Endothelial cell of umbilical vein (primary cell): ENCODE results near the gene ABLIM1. TPM values are rescaled to one million over a fixed set of nuclear protein-coding genes. Genes with fewer than 3 reads are reported as not detected.

ENCODE experiments used
- BruUV-seq: library from RNA; stranded (reverse); fragments of 400-500 nt; replicated peaks from 2 replicates; lab custom pipeline; 2021; lab: Mats Ljungman, UMichigan
- CTCF ChIA-PET: fragments of 300-600, 350-600 bp; sonication (Branson Sonifier 250); formaldehyde crosslinking; loops from one replicate; lab custom pipeline; 2021; ENCODE audit warnings: antibody characterized with exemption, inconsistent platforms; lab: Charles Lee
- POLR2A ChIA-PET: fragments of 300-600, 350-600 bp; sonication (Branson Sonifier 250); formaldehyde crosslinking; loops from one replicate; lab custom pipeline; 2021; ENCODE audit warnings: antibody characterized with exemption, inconsistent platforms; lab: Charles Lee
- DNase-seq: peaks from one replicate; pipeline ENCODE4 v3.0.0-alpha.2; 2011; ENCODE audit warnings: low read depth, low spot score
- FAIRE-seq: peaks from 2 replicates; lab custom pipeline; 2011; peaks lifted over from hg19 to GRCh38; lab: Jason Lieb, UNC
- H2AFZ ChIP-seq: 2 replicates; pipeline ENCODE4 v1.6.0; 2012; ENCODE audit warnings: low read depth, low read length, control low read depth, inconsistent platforms
- H3K27ac ChIP-seq: 2 replicates; pipeline ENCODE4 v1.5.1; 2011; ENCODE audit warnings: low read depth, mild to moderate bottlenecking, control low read depth, low read length, moderate library complexity; ENCODE audit not compliant: insufficient read depth
- H3K27me3 ChIP-seq, 2 experiments: 2 replicates each; pipeline versions ENCODE4 v1.6.0 to v1.6.1; 2011; ENCODE audit warnings: low read length in 2 of 2, mixed read lengths in 1 of 2; ENCODE audit not compliant: control insufficient read depth in 2 of 2, insufficient read depth in 2 of 2
- H3K36me3 ChIP-seq, 2 experiments: 2 replicates in 1 of 2; 3 replicates in 1 of 2; pipeline ENCODE4 v1.5.1; 2011; ENCODE audit warnings: low read length in 2 of 2, mild to moderate bottlenecking in 1 of 2, moderate library complexity in 1 of 2; ENCODE audit not compliant: control insufficient read depth in 2 of 2, insufficient read depth in 2 of 2; ENCODE audit errors: extremely low read depth in 1 of 2
- H3K4me1 ChIP-seq: 3 replicates; pipeline ENCODE4 v1.5.1; 2011; ENCODE audit warnings: mild to moderate bottlenecking, low read length; ENCODE audit not compliant: control insufficient read depth, insufficient read depth; ENCODE audit errors: extremely low read depth
- H3K4me2 ChIP-seq: 2 replicates; pipeline ENCODE4 v1.6.1; 2011; ENCODE audit warnings: low read length, control low read depth, mixed read lengths; ENCODE audit not compliant: insufficient read depth
- H3K4me3 ChIP-seq, 3 experiments: fragments of 200-600 bp in 1 of 3; sonication (generic), shearing (Covaris generic) in 1 of 3; replicated peaks in 1 of 3; 2 replicates each; pipeline ENCODE4 v1.5.1; 2011 to 2016; ENCODE audit warnings: control low read depth in 3 of 3, low read length in 3 of 3, mild to moderate bottlenecking in 2 of 3, inconsistent platforms in 1 of 3, low read depth in 1 of 3, moderate library complexity in 1 of 3; ENCODE audit not compliant: insufficient read depth in 1 of 3
- H3K79me2 ChIP-seq: 2 replicates; pipeline ENCODE4 v1.6.0; 2012; ENCODE audit warnings: low read length, inconsistent platforms; ENCODE audit not compliant: control insufficient read depth, insufficient read depth
- H3K9ac ChIP-seq: replicated peaks from 2 replicates; pipeline ENCODE3; 2011; ENCODE audit warnings: low read length, control low read depth; ENCODE audit not compliant: insufficient read depth; ENCODE audit errors: extremely low read depth
- H3K9me1 ChIP-seq: replicated peaks from 3 replicates; pipeline ENCODE4 v1.6.0; 2011; ENCODE audit warnings: mild to moderate bottlenecking, low read length; ENCODE audit not compliant: control insufficient read depth, insufficient read depth; ENCODE audit errors: extremely low read depth
- H3K9me3 ChIP-seq: replicated peaks from 2 replicates; pipeline ENCODE4 v1.5.1; 2012; ENCODE audit warnings: low read length, inconsistent platforms; ENCODE audit not compliant: control insufficient read depth, insufficient read depth
- H4K20me1 ChIP-seq: replicated peaks from 2 replicates; pipeline ENCODE3; 2011; ENCODE audit warnings: mild to moderate bottlenecking, low read length; ENCODE audit not compliant: control insufficient read depth, insufficient read depth; ENCODE audit errors: extremely low read depth
- GATA2 ChIP-seq: IDR thresholded peaks from 2 replicates; pipeline ENCODE4 v1.7.0; 2011; ENCODE audit warnings: low read depth, mild to moderate bottlenecking, moderate library complexity, mixed read lengths, low read length; ENCODE audit not compliant: insufficient read length, insufficient read depth
- JUN ChIP-seq: IDR thresholded peaks from 2 replicates; pipeline ENCODE4 v1.6.1; 2011; ENCODE audit warnings: borderline replicate concordance, low read depth; ENCODE audit not compliant: insufficient read length, insufficient read depth
- dilution Hi-C: fragments of 300-500 bp; cut with MboI; formaldehyde crosslinking; loops from one replicate; pipeline ENCODE4 v1.15.0; 2019; ENCODE audit warnings: low sequenced_read_pairs; ENCODE audit not compliant: extremely low pct_ligation_motif_present
- intact Hi-C: fragments of 100-400 bp; cut with micrococcal nuclease; formaldehyde crosslinking; loops from one replicate; pipeline ENCODE4 v1.10.0; 2022
- polyA plus RNA-seq, 4 experiments: library from polyadenylated mRNA; depleted of rRNA in 3 of 4; stranded (reverse) in 3 of 4; unstranded in 1 of 4; fragments of >200 nt; gene quantifications; 2 replicates each; pipeline versions ENCODE4 v1.2.1 to v1.2.3, GENCODE V29; 2011 to 2012; ENCODE audit warnings: missing spikeins in 1 of 4
- total RNA-seq: library from RNA; stranded (reverse); gene quantifications from 2 replicates; pipeline ENCODE4 v1.2.3, GENCODE V29; 2021
- TF ChIP-seq, protein P1 (sequence below), 2 donors: IDR thresholded peaks; 1 replicate in 1 of 2; 2 replicates in 1 of 2; pipeline ENCODE4 v1.5.1; 2011; ENCODE audit warnings: low read length in 2 of 2, mild to moderate bottlenecking in 2 of 2, moderate library complexity in 2 of 2, control low read depth in 1 of 2, inconsistent platforms in 1 of 2, low read depth in 1 of 2; ENCODE audit not compliant: insufficient read depth in 1 of 2; ENCODE audit errors: extremely low read depth in 1 of 2
- TF ChIP-seq, protein P2 (sequence below): IDR thresholded peaks from 2 replicates; pipeline ENCODE4 v1.6.1; 2011; ENCODE audit not compliant: insufficient read depth, insufficient read length

Gene ABLIM1
- total and polyA plus RNA-seq, 2 donors (not counting 3 experiments of a cell fraction or from before 2014, with no cell fraction given): 128 to 235 TPM

DNA sequence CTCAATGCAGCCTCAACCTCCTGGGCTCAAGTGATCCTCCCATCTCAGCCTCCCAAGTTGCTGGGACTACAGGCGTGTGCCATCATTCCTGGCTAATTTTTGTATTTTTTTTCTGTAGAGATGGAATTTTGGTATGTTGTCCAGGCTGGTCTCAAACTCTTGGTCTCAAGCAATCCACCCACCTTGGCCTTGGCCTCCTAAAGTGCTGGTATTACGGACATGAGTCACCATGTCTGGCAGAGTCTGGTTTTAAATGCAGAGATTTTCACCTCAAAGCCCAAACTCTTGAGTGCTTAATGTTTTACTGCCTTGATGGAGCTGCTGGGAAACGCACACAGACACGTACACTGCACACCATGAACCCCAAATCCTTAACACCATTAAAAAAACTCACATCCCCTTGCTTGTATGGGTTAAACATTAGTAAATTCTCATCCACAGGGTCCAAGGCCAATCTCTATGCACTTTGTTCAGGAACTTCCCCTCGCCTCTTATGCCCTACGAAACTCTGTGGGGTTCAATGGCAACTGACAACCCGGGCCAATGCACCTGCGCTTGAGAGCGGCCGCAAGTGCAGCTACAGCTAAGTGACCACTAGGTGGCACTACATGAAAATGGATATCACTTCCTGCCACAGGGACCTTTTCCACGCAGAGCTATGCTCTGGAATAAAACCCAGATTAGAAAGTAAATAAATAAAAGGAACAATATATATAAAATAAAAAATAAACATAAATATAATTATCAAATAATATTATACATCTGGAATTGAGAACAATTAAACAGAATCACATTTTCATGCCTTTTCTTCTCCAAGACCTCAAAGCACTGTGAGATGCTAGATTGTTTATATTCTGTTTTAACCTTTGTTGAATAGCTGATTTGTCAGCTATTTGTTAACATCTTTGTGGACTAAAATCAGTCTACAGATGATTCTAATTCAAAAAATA lies 186.8 kb downstream of the ABLIM1 start:
- no peaks in the 10 kb centered on the region for H3K4me1 ChIP-seq
- ChIA-PET CTCF (interaction anchor here (0.6 to 7.0 kb wide), 78 partner anchors 9 to 659 kb away, joined by 3 to 208 read pairs (median 4); partner anchors contain the start of gene FHIP2A), POLR2A (no interaction called here)
- H3K9ac ChIP-seq: no peak overlapping the region
- no peaks in the 10 kb centered on the region for H3K9me3 ChIP-seq
- no peaks in the 10 kb centered on the region for H4K20me1 ChIP-seq
- no peak overlapping the region for H3K27ac ChIP-seq
- peak; percentile 78 for FAIRE-seq
- no peak overlapping the region for H3K4me2 ChIP-seq
- no peaks in the 10 kb centered on the region for H3K9me1 ChIP-seq
- H3K36me3 ChIP-seq: peaks cover 2 to 12% of the 10 kb centered on the region in 2 experiments
- H3K79me2 ChIP-seq: no peaks in the 10 kb centered on the region
- H3K4me3 ChIP-seq: no peak overlapping the region
- DNase-seq: peak; percentile 78
- dilution Hi-C loops (no loop called here), intact Hi-C loops (loop anchor here (1.0 kb wide), 5 partner anchors 55 to 315 kb away; no protein-coding TSS in a partner anchor)
- no peak overlapping the region for H2AFZ ChIP-seq
- no TSS peak for BruUV-seq
- TF ChIP-seq, protein P1, sequence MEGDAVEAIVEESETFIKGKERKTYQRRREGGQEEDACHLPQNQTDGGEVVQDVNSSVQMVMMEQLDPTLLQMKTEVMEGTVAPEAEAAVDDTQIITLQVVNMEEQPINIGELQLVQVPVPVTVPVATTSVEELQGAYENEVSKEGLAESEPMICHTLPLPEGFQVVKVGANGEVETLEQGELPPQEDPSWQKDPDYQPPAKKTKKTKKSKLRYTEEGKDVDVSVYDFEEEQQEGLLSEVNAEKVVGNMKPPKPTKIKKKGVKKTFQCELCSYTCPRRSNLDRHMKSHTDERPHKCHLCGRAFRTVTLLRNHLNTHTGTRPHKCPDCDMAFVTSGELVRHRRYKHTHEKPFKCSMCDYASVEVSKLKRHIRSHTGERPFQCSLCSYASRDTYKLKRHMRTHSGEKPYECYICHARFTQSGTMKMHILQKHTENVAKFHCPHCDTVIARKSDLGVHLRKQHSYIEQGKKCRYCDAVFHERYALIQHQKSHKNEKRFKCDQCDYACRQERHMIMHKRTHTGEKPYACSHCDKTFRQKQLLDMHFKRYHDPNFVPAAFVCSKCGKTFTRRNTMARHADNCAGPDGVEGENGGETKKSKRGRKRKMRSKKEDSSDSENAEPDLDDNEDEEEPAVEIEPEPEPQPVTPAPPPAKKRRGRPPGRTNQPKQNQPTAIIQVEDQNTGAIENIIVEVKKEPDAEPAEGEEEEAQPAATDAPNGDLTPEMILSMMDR (IDR thresholded peaks at IDR 0.05; ENCODE audit: extremely low read depth in 1 of 2, insufficient read depth in 1 of 2, low read depth in 1 of 2, low read length in 2 of 2): peak; percentile 79 to 85
- TF ChIP-seq, protein P2, sequence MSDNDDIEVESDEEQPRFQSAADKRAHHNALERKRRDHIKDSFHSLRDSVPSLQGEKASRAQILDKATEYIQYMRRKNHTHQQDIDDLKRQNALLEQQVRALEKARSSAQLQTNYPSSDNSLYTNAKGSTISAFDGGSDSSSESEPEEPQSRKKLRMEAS: no peak
- TF ChIP-seq GATA2: no peak
- TF ChIP-seq JUN: no peak
- H3K27me3 ChIP-seq: no peaks in the 10 kb centered on the region
